ENCODE data around the gene CLDN7. TPM values are rescaled to one million over a fixed set of nuclear protein-coding genes. Genes with fewer than 3 reads are reported as not detected.

CLDN7 gene
- total RNA-seq, 2 donors from 2014 or later: 0.52 to 1.0 TPM

GRCh38 chr17:7279448-7279847 is 17.2 kb upstream of the CLDN7 start:
- H3K4me1 Mint-ChIP-seq: peaks cover 6% of the 10 kb centered on the region
- no peaks in the 10 kb centered on the region for H3K36me3 Mint-ChIP-seq (ENCODE audit: low read depth)
- ATAC-seq (replicated peaks): no peak
- H3K9me3 Mint-ChIP-seq: no peaks in the 10 kb centered on the region
- H3K27me3 Mint-ChIP-seq: peaks cover 16% of the 10 kb centered on the region
- no peak overlapping the region for H3K4me3 Mint-ChIP-seq
- H3K27ac Mint-ChIP-seq: no peak overlapping the region

- no peak for ATAC-seq (replicated peaks)
Measured at GRCh38 chr17:7266784-7267183, 4.5 kb upstream of the CLDN7 start.

GRCh38 chr17:7263801-7264078 is 1.5 kb upstream of the CLDN7 start:
- no peak for ATAC-seq (replicated peaks)
- peaks cover 17% of the 10 kb centered on the region for H3K27me3 Mint-ChIP-seq
- H3K27ac Mint-ChIP-seq: no peak overlapping the region
- no peaks in the 10 kb centered on the region for H3K9me3 Mint-ChIP-seq
- peaks cover 15% of the 10 kb centered on the region for H3K36me3 Mint-ChIP-seq (ENCODE audit: low read depth)
- H3K4me3 Mint-ChIP-seq: peak overlapping the region; percentile 77
- H3K4me1 Mint-ChIP-seq: peaks cover 10% of the 10 kb centered on the region

More at GRCh38 chr17:7266784-7267183, 4.5 kb upstream of the CLDN7 start:
- H3K27ac Mint-ChIP-seq: no peak overlapping the region
- H3K36me3 Mint-ChIP-seq (ENCODE audit: low read depth): no peaks in the 10 kb centered on the region
- peaks cover 17% of the 10 kb centered on the region for H3K27me3 Mint-ChIP-seq
- H3K9me3 Mint-ChIP-seq: no peaks in the 10 kb centered on the region
- no peak overlapping the region for H3K4me3 Mint-ChIP-seq
- peaks cover 10% of the 10 kb centered on the region for H3K4me1 Mint-ChIP-seq

GRCh38 chr17:7262935-7263800 is 890 bp upstream of the CLDN7 start:
- no peaks in the 10 kb centered on the region for H3K9me3 Mint-ChIP-seq
- H3K27me3 Mint-ChIP-seq: peaks cover 17% of the 10 kb centered on the region
- H3K36me3 Mint-ChIP-seq (ENCODE audit: low read depth): peaks cover 21% of the 10 kb centered on the region
- H3K4me1 Mint-ChIP-seq: peaks cover 10% of the 10 kb centered on the region
- no peak overlapping the region for H3K27ac Mint-ChIP-seq
- ATAC-seq (replicated peaks): no peak
- peak overlapping the region; percentile 77 for H3K4me3 Mint-ChIP-seq

GRCh38 chr17:7261379-7262191 is 693 bp downstream of the CLDN7 start:
- peak; percentile 49 for ATAC-seq (replicated peaks)
- peaks cover 14% of the 10 kb centered on the region for H3K27me3 Mint-ChIP-seq
- H3K36me3 Mint-ChIP-seq (ENCODE audit: low read depth): peaks cover 37% of the 10 kb centered on the region
- no peak overlapping the region for H3K27ac Mint-ChIP-seq
- peaks cover 10% of the 10 kb centered on the region for H3K4me1 Mint-ChIP-seq
- H3K9me3 Mint-ChIP-seq: no peaks in the 10 kb centered on the region
- peak overlapping the region; percentile 77 for H3K4me3 Mint-ChIP-seq

- Mint-ChIP-seq H3K27ac (no peak overlapping the region), H3K4me1 (peaks cover 10% of the 10 kb centered on the region), H3K36me3 (ENCODE audit: low read depth) (peaks cover 45% of the 10 kb centered on the region), H3K27me3 (peaks cover 13% of the 10 kb centered on the region), H3K9me3 (no peaks in the 10 kb centered on the region), H3K4me3 (peak overlapping the region; percentile 77)
- peak; percentile 75 for ATAC-seq (replicated peaks)
Measured at GRCh38 chr17:7260651-7261378, 1.5 kb downstream of the CLDN7 start.

- H3K27me3 Mint-ChIP-seq: peaks cover 13% of the 10 kb centered on the region
- ATAC-seq (replicated peaks): no peak
- H3K4me3 Mint-ChIP-seq: peak overlapping the region; percentile 77
- no peak overlapping the region for H3K27ac Mint-ChIP-seq
- peaks cover 51% of the 10 kb centered on the region for H3K36me3 Mint-ChIP-seq (ENCODE audit: low read depth)
- peaks cover 10% of the 10 kb centered on the region for H3K4me1 Mint-ChIP-seq
- no peaks in the 10 kb centered on the region for H3K9me3 Mint-ChIP-seq
Measured at GRCh38 chr17:7260151-7260550, 2.1 kb downstream of the CLDN7 start.

GRCh38 chr17:7259555-7259889 is 2.8 kb downstream of the CLDN7 start:
- Mint-ChIP-seq H3K36me3 (ENCODE audit: low read depth) (peaks cover 58% of the 10 kb centered on the region), H3K27ac (no peak overlapping the region), H3K27me3 (peaks cover 13% of the 10 kb centered on the region), H3K4me3 (no peak overlapping the region), H3K9me3 (no peaks in the 10 kb centered on the region), H3K4me1 (peaks cover 10% of the 10 kb centered on the region)
- ATAC-seq (replicated peaks): no peak

- H3K36me3 Mint-ChIP-seq (ENCODE audit: low read depth): peaks cover 63% of the 10 kb centered on the region
- H3K4me3 Mint-ChIP-seq: no peak overlapping the region
- no peaks in the 10 kb centered on the region for H3K9me3 Mint-ChIP-seq
- peaks cover 11% of the 10 kb centered on the region for H3K27me3 Mint-ChIP-seq
- ATAC-seq (replicated peaks): no peak
- peaks cover 10% of the 10 kb centered on the region for H3K4me1 Mint-ChIP-seq
- no peak overlapping the region for H3K27ac Mint-ChIP-seq
Measured at GRCh38 chr17:7258731-7259554, 3.3 kb downstream of the CLDN7 start.

- no peaks in the 10 kb centered on the region for H3K9me3 Mint-ChIP-seq
- peaks cover 84% of the 10 kb centered on the region for H3K36me3 Mint-ChIP-seq (ENCODE audit: low read depth)
- peaks cover 11% of the 10 kb centered on the region for H3K4me1 Mint-ChIP-seq
- H3K4me3 Mint-ChIP-seq: no peak overlapping the region
- no peaks in the 10 kb centered on the region for H3K27me3 Mint-ChIP-seq
- H3K27ac Mint-ChIP-seq: peak overlapping the region; percentile 46
- ATAC-seq (replicated peaks): no peak
Measured at GRCh38 chr17:7256766-7257456, 5.4 kb downstream of the CLDN7 start.

- Mint-ChIP-seq H3K27ac (peak overlapping the region; percentile 33), H3K9me3 (no peaks in the 10 kb centered on the region), H3K4me1 (peaks cover 11% of the 10 kb centered on the region), H3K4me3 (peak overlapping the region; percentile 7), H3K36me3 (ENCODE audit: low read depth) (peaks cover 94% of the 10 kb centered on the region), H3K27me3 (no peaks in the 10 kb centered on the region)
- no peak for ATAC-seq (replicated peaks)
Measured at GRCh38 chr17:7254511-7254910, 7.8 kb downstream of the CLDN7 start.

- no peaks in the 10 kb centered on the region for H3K27me3 Mint-ChIP-seq
- H3K9me3 Mint-ChIP-seq: no peaks in the 10 kb centered on the region
- peaks cover 92% of the 10 kb centered on the region for H3K36me3 Mint-ChIP-seq (ENCODE audit: low read depth)
- H3K27ac Mint-ChIP-seq: peak overlapping the region; percentile 100
- ATAC-seq (replicated peaks): no peak
- H3K4me1 Mint-ChIP-seq: peaks cover 16% of the 10 kb centered on the region
- H3K4me3 Mint-ChIP-seq: peak overlapping the region; percentile 93
Measured at GRCh38 chr17:7253082-7253481, 9.2 kb downstream of the CLDN7 start.

GRCh38 chr17:7252176-7253043 is 9.9 kb downstream of the CLDN7 start, which contains the start of gene ELP5:
ELP5 (plus strand) TSS chr17:7252215; CDS start chr17:7252551, 336 bp downstream.
- ATAC-seq (replicated peaks): peak; percentile 69
- peak within 1 kb of the TSS; percentile 93 for H3K4me3 Mint-ChIP-seq
- H3K27me3 Mint-ChIP-seq: no peaks in the 10 kb centered on the region
- H3K36me3 Mint-ChIP-seq (ENCODE audit: low read depth): peaks cover 86% of the 10 kb centered on the region
- peaks cover 16% of the 10 kb centered on the region for H3K4me1 Mint-ChIP-seq
- no peaks in the 10 kb centered on the region for H3K9me3 Mint-ChIP-seq
- H3K27ac Mint-ChIP-seq: peak within 1 kb of the TSS; percentile 100

Measured in activated T-helper 17 cell treated with anti-CD3 and anti-CD28 coated beads, Interleukin-2, amount 50 U/mL, for 72 hours (primary cell).